WERI-Rb-1 (cell line): ENCODE measurements around the gene KCNJ5.

Experiments used
- DNase-seq: peaks from one replicate; pipeline ENCODE4 v3.0.0-alpha.2; 2020
- H3K27ac ChIP-seq: fragments of 250-450 bp; sonication (Bioruptor Pico); 2 replicates; pipeline ENCODE4 v1.5.1; 2020; ENCODE audit warnings: mild to moderate bottlenecking, moderate library complexity
- H3K27me3 ChIP-seq: fragments of 250-450 bp; sonication (Bioruptor Pico); 2 replicates; pipeline ENCODE4 v1.5.1; 2021; ENCODE audit warnings: mild to moderate bottlenecking, low read depth, moderate library complexity; ENCODE audit not compliant: insufficient read depth, severe bottlenecking
- H3K36me3 ChIP-seq: fragments of 250-450 bp; sonication (Bioruptor Pico); 2 replicates; pipeline ENCODE4 v1.5.1; 2020; ENCODE audit warnings: mild to moderate bottlenecking, moderate library complexity
- H3K4me3 ChIP-seq: 2 replicates; pipeline ENCODE4 v1.5.1; 2011; ENCODE audit warnings: low read depth, mild to moderate bottlenecking, control low read depth, low read length
- H3K9me3 ChIP-seq: fragments of 250-450 bp; sonication (Bioruptor Pico); 2 replicates; pipeline ENCODE4 v1.5.1; 2021; ENCODE audit warnings: mild to moderate bottlenecking, moderate library complexity; ENCODE audit not compliant: severe bottlenecking
- TF ChIP-seq, protein P1 (sequence below): IDR thresholded peaks from 2 replicates; pipeline ENCODE4 v1.5.1; 2011; ENCODE audit warnings: low read depth, mild to moderate bottlenecking, control low read depth, inconsistent platforms, low read length

KCNJ5 gene

DNA sequence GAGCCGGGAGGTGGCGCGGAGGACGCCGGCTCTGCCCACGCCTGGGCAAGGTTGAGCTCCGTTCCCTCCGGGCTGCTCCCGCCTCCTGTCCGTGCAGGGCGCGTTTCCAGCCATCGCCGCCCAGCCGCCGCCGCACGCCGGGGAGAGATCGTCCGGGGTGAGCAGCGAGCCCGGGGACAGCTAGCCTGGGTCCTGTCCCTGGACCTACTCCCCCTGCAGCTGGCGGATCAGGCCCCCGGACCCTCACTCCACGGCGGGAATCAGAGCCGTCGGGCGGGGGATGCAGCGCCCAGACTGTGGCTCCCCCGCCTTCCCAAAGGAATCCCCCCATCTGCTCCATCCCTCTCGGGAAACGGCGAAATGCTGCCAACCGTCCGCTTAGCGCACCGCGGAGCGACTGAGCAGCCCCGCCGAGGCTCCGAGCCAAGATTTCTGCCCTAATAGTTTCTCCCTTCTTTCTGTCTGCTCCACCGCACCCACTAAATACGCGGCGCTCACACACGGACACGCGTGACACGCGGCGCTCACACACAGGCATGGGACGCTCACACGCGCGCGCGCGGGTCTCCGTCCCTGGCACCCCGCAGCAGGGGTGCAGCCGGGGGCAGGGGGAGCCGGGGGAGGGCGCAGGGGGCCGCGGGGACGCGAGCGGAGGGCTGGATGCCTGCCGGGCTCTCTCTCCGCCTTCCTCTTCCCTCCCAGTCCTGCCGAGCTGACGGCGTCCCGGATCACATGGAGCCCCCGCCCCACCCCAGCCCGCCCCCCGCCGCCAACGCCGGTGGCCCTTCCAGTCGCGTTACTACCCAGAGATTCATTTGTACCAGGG lies at the start of gene KCNJ5:
Gene KCNJ5 (plus strand): TSS at position 814 of the 826 bp plus-strand sequence. CDS start 19,918 bp downstream, outside the sequence.
- TF ChIP-seq, protein P1, sequence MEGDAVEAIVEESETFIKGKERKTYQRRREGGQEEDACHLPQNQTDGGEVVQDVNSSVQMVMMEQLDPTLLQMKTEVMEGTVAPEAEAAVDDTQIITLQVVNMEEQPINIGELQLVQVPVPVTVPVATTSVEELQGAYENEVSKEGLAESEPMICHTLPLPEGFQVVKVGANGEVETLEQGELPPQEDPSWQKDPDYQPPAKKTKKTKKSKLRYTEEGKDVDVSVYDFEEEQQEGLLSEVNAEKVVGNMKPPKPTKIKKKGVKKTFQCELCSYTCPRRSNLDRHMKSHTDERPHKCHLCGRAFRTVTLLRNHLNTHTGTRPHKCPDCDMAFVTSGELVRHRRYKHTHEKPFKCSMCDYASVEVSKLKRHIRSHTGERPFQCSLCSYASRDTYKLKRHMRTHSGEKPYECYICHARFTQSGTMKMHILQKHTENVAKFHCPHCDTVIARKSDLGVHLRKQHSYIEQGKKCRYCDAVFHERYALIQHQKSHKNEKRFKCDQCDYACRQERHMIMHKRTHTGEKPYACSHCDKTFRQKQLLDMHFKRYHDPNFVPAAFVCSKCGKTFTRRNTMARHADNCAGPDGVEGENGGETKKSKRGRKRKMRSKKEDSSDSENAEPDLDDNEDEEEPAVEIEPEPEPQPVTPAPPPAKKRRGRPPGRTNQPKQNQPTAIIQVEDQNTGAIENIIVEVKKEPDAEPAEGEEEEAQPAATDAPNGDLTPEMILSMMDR: no peak
- Histone ChIP-seq H3K27ac (no peak within 1 kb of the TSS), H3K4me3 (peak within 1 kb of the TSS; percentile 35), H3K27me3 (peaks cover 46% of the 10 kb centered on the region), H3K36me3 (no peaks in the 10 kb centered on the region), H3K9me3 (no peaks in the 10 kb centered on the region)
- DNase-seq: no peak

GRCh38 chr11:128841461-128842072 lies 49.6 kb upstream of the KCNJ5 start:
- H3K36me3 ChIP-seq: no peaks in the 10 kb centered on the region
- no peak for DNase-seq
- no peaks in the 10 kb centered on the region for H3K27me3 ChIP-seq
- H3K27ac ChIP-seq: no peak overlapping the region
- H3K9me3 ChIP-seq: no peaks in the 10 kb centered on the region
- TF ChIP-seq, protein P1: no peak
- H3K4me3 ChIP-seq: no peak overlapping the region

DNA sequence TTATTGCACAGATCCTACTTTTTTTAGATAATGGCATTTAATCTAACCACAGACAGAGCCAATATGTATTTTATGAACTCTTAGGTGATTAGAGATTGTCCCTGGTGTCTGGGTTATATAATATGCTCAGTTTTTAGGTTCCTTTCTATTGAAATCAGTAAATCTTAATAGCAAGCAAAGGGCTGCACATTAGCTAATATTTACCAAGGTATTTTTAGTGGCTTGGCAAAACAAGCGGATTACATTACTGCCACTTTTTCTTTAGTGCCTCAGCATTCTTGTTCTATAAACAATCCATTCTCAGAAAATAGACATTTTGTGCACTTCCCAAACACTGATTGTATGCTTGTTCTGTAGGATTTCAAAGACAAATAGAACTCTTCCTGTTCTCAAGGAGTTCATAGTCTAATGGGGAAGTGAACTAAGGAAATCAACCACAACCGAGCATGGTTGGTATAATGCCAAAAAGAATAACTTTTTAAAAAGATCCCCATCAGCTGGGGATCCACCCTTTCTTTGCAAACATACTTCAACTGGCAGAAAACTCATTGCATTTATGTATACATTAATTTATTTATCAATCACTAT lies 47.9 kb upstream of the KCNJ5 start:
- TF ChIP-seq, protein P1: no peak
- no peak for DNase-seq
- Histone ChIP-seq H3K27me3 (no peaks in the 10 kb centered on the region), H3K27ac (no peak overlapping the region), H3K4me3 (no peak overlapping the region), H3K9me3 (no peaks in the 10 kb centered on the region), H3K36me3 (no peaks in the 10 kb centered on the region)

DNA sequence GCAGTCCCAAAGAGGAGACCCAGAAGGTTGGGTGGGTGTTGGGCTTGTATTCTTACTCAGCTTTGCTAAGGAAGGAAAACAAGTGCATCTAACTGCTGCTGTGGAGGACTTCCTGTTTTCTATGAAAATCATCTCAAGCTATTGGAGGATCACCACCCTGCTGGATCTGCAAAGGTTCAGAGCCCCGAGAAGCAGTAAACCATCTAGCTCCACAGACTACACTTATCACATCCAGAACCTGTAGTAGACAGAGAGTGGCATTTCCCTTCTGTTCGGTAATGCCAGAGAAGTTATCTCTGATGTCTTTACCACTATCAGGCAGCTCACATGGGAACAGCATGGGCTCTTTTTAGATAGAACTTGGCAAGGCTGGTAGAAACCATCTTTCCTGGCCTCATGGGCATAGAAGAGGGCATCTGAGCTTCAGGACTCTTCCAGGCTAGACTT lies 45.8 kb upstream of the KCNJ5 start:
- H3K27me3 ChIP-seq: no peaks in the 10 kb centered on the region
- no peaks in the 10 kb centered on the region for H3K36me3 ChIP-seq

DNA sequence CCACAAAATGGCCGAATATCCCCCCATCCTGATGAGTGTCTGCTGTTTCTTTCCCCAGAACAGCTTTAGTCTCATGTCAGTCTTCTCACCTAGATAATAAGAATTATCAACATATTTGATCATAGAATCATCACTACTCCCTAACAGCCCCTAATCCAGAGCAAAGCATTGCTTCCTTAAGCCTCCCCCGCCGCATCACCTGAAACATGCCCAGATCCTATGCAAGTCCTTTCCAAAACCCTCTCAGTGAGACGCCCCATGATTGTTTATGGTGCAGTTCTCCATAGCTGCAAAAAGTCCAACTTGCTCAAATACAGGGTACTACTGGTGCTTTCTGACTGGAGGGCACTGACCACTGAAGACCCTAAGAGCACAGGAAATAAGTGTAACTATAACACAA lies 44.2 kb upstream of the KCNJ5 start:
- Histone ChIP-seq H3K27ac (no peak overlapping the region), H3K27me3 (no peaks in the 10 kb centered on the region), H3K4me3 (no peak overlapping the region), H3K36me3 (no peaks in the 10 kb centered on the region), H3K9me3 (no peaks in the 10 kb centered on the region)
- no peak for DNase-seq
- TF ChIP-seq, protein P1: no peak

More for the DNA sequence above, 45.8 kb upstream of the KCNJ5 start:
- TF ChIP-seq, protein P1: no peak
- DNase-seq: no peak
- Histone ChIP-seq H3K27ac (no peak overlapping the region), H3K4me3 (no peak overlapping the region), H3K9me3 (no peaks in the 10 kb centered on the region)
